Tibial artery (tissue), 4 donors: ENCODE data around the gene CPT1C.

ENCODE experiments used
- DNase-seq, 2 donors: peaks; one replicate each; pipeline ENCODE4 v3.0.0-alpha.2; 2019
- H3K27ac ChIP-seq, 2 donors: fragments of 200-600 bp; sonication (generic) in 1 of 2; 1 replicate in 1 of 2; 2 replicates in 1 of 2; pipeline ENCODE4 v1.5.1; 2018 to 2019; ENCODE audit warnings: mild to moderate bottlenecking in 1 of 2
- H3K27me3 ChIP-seq, 2 donors: fragments of 200-600 bp; sonication (generic) in 1 of 2; one replicate each; pipeline versions ENCODE4 v1.5.1 to v1.6.0; 2016 to 2019
- H3K36me3 ChIP-seq, 3 donors: fragments of 200-600 bp; sonication (generic) in 2 of 3; one replicate each; pipeline ENCODE4 v1.5.1; 2016 to 2019; ENCODE audit warnings: mild to moderate bottlenecking in 2 of 3
- H3K4me1 ChIP-seq, 4 donors: fragments of 200-600 bp; sonication (generic) in 2 of 4; 1 replicate in 3 of 4; 2 replicates in 1 of 4; pipeline ENCODE4 v1.5.1; 2016 to 2019
- H3K4me3 ChIP-seq, 2 donors: fragments of 200-600 bp; sonication (generic) in 1 of 2; 1 replicate in 1 of 2; 2 replicates in 1 of 2; pipeline ENCODE4 v1.5.1; 2018 to 2019; ENCODE audit warnings: mild to moderate bottlenecking in 2 of 2
- H3K9me3 ChIP-seq, 3 donors: fragments of 200-600 bp; sonication (generic) in 1 of 3; one replicate each; pipeline ENCODE4 v1.5.1; 2016 to 2019
- intact Hi-C: fragments of 100-400 bp; cut with DNase I; formaldehyde crosslinking; loops from one replicate; pipeline ENCODE4 v1.15.0; 2023; ENCODE audit warnings: low total_unique reads
- TF ChIP-seq, protein P1 (sequence below), 2 experiments: fragments of 200-600 bp in 1 of 2; fragments of 450-650 bp in 1 of 2; IDR thresholded peaks; one replicate each; pipeline ENCODE4 v1.5.1; 2017 to 2019; ENCODE audit warnings: antibody characterized with exemption in 2 of 2, mild to moderate bottlenecking in 1 of 2, moderate library complexity in 1 of 2

The CPT1C gene

GRCh38 chr19:49749055-49749716 lies 58.3 kb downstream of the CPT1C start:
- no peaks in the 10 kb centered on the region for H3K9me3 ChIP-seq
- H3K4me1 ChIP-seq: no peaks in the 10 kb centered on the region
- no peak for DNase-seq
- H3K27ac ChIP-seq: no peak overlapping the region
- TF ChIP-seq, protein P1, sequence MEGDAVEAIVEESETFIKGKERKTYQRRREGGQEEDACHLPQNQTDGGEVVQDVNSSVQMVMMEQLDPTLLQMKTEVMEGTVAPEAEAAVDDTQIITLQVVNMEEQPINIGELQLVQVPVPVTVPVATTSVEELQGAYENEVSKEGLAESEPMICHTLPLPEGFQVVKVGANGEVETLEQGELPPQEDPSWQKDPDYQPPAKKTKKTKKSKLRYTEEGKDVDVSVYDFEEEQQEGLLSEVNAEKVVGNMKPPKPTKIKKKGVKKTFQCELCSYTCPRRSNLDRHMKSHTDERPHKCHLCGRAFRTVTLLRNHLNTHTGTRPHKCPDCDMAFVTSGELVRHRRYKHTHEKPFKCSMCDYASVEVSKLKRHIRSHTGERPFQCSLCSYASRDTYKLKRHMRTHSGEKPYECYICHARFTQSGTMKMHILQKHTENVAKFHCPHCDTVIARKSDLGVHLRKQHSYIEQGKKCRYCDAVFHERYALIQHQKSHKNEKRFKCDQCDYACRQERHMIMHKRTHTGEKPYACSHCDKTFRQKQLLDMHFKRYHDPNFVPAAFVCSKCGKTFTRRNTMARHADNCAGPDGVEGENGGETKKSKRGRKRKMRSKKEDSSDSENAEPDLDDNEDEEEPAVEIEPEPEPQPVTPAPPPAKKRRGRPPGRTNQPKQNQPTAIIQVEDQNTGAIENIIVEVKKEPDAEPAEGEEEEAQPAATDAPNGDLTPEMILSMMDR (IDR thresholded peaks at IDR 0.05): no peak
- peaks cover 0 to 10% of the 10 kb centered on the region in 2 donors for H3K27me3 ChIP-seq
- no peaks in the 10 kb centered on the region for H3K36me3 ChIP-seq
- intact Hi-C loops: no loop called here
- no peak overlapping the region for H3K4me3 ChIP-seq

GRCh38 chr19:49749771-49750170 lies 58.9 kb downstream of the CPT1C start:
- intact Hi-C loops: no loop called here
- DNase-seq: no peak
- Histone ChIP-seq H3K9me3 (no peaks in the 10 kb centered on the region), H3K27ac (no peak overlapping the region), H3K36me3 (no peaks in the 10 kb centered on the region), H3K27me3 (peaks cover 0 to 10% of the 10 kb centered on the region in 2 donors), H3K4me3 (no peak overlapping the region), H3K4me1 (no peaks in the 10 kb centered on the region)
- TF ChIP-seq, protein P1 (IDR thresholded peaks at IDR 0.05): no peak

DNA sequence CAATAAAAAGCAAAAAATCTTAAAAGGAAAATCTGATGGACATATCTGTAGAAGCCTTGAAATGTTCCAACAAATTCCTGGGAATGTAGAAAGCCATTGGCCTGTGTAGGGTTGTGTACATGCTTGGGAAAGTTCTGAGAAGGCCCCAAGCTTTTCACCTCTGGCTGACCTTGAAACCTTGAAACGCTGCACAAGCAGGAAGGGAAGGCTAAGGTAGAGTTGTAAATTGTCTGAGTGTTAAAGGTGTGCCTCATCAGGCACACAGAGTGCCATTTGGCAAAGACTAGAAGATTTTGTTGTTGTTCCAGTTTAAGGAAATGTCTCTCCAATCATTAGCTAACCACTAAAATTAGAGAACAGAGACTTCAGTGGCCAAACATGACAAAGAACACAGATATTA lies 61.8 kb downstream of the CPT1C start:
- peaks cover 2 to 12% (median 4%) of the 10 kb centered on the region in 3 donors for H3K9me3 ChIP-seq
- no peak overlapping the region for H3K4me3 ChIP-seq
- no peaks in the 10 kb centered on the region for H3K27me3 ChIP-seq
- TF ChIP-seq, protein P1 (IDR thresholded peaks at IDR 0.05): no peak
- H3K4me1 ChIP-seq: no peaks in the 10 kb centered on the region
- H3K27ac ChIP-seq: no peak overlapping the region
- H3K36me3 ChIP-seq: no peaks in the 10 kb centered on the region
- no peak for DNase-seq
- intact Hi-C loops: no loop called here

DNA sequence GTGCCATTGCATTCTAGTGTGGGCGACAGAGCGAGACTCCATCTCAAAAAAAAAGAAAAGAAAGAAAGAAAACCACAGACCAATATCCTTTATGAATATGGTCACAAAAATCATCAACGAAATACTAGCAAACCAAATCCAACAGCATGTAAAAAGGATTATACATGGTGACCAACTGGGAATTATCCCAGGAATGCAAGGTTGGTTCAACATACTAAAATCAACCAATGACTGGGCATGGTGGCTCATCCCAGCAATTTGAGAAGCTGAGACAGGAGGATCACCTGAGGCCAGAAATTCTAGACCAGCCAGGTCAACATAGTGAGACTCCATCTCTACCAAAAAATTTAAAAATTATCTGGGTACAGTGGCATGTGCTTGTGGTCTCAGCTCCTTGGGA lies 65.0 kb downstream of the CPT1C start:
- intact Hi-C loops: no loop called here
- TF ChIP-seq, protein P1 (IDR thresholded peaks at IDR 0.05): no peak
- H3K9me3 ChIP-seq: peaks cover 2 to 12% (median 4%) of the 10 kb centered on the region in 3 donors
- no peak overlapping the region for H3K27ac ChIP-seq
- H3K36me3 ChIP-seq: no peaks in the 10 kb centered on the region
- H3K4me3 ChIP-seq: no peak overlapping the region
- H3K4me1 ChIP-seq: no peaks in the 10 kb centered on the region
- no peaks in the 10 kb centered on the region for H3K27me3 ChIP-seq
- DNase-seq: no peak

GRCh38 chr19:49758292-49758691 lies 67.4 kb downstream of the CPT1C start:
- TF ChIP-seq, protein P1 (IDR thresholded peaks at IDR 0.05): no peak
- no peak overlapping the region for H3K4me3 ChIP-seq
- H3K36me3 ChIP-seq: no peaks in the 10 kb centered on the region
- DNase-seq: no peak
- H3K27ac ChIP-seq: no peak overlapping the region
- peaks cover 2 to 12% (median 4%) of the 10 kb centered on the region in 3 donors for H3K9me3 ChIP-seq
- H3K4me1 ChIP-seq: peaks cover 0 to 5% (median 0%) of the 10 kb centered on the region in 4 donors
- intact Hi-C loops: no loop called here
- no peaks in the 10 kb centered on the region for H3K27me3 ChIP-seq
